NCI-H1105 treated with DMSO at 0.1 percent for 48 hours (cell line): ENCODE measurements around the gene CDCA8.

Experiments used
- DNase-seq: peaks from one replicate; lab custom pipeline; 2025; lab: John Stamatoyannopoulos, UW

Gene CDCA8

DNA sequence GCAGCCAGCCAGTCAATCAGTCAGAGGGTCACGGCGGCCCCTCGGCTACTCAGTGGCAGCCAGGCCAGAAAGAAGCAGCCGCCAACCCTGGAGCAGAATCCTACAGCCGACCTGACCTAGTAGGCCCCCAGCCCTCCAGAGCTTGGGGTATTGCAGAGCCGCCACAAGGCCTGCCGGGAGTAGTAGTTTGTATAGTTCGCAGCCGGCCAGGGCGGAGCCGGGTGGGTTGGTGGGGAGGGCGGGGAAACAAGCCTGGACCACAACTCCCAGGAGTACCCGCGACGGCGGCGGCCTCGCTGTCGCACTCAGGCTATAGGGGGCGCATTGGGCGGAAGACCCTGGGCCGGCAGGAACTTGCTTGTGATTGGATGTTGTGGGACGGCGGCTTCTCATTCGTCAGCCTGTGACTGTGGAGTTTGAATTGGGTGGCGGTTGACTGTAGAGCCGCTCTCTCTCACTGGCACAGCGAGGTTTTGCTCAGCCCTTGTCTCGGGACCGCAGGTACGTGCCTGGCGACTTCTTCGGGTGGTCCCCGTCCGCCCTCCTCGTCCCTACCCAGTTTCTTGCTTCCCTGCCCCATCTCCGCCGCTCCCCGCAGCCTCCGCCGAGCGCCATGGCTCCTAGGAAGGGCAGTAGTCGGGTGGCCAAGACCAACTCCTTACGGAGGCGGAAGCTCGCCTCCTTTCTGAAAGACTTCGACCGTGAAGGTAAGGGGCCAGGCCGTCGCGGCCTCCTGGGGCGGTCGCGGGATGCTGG lies at the start of gene CDCA8:
CDCA8 (plus strand) TSS at position 439 of the 756 bp plus-strand sequence; CDS start at position 614, 175 bp downstream.
- DNase-seq: peak; percentile 98

DNA sequence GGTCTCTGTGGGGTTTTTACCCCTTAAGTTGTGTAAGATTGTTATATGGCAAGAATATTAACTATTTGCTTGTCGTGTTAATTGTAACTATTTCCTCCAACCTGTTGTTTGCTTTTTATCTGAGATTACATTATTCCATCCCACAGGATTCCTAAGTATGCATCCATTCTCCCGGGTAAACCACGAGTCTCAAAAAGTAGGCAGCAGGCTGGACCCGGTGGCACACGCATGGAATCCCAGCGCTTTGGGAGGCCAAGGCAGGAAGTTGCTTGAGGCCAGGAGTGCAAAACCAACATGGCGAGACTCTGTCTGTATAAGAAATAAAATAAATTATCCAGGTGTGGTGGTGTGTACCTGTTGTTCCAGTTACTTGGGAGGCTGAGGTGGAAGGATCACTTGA lies 45.0 kb upstream of the CDCA8 start:
- no peak for DNase-seq

DNA sequence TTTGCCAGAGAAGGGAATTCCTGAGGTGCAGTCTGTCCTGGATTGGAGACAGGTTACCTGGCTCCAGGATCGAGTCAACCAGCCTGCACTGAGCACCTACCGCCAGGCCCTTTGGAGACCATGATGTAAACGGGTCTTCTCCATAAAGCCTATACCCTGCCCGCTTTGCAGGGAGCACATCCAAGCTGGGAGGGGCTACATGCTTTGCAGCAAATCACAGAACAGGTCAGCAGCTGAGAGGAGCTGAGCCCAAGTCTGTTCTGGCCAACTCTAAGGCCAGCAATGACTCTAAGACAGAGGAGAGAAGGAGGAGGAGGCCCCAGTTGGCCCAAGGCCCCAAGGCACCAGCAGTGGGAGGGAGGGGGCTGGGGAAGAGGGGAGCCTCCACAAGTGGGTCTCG lies 42.1 kb upstream of the CDCA8 start:
- no peak for DNase-seq

DNA sequence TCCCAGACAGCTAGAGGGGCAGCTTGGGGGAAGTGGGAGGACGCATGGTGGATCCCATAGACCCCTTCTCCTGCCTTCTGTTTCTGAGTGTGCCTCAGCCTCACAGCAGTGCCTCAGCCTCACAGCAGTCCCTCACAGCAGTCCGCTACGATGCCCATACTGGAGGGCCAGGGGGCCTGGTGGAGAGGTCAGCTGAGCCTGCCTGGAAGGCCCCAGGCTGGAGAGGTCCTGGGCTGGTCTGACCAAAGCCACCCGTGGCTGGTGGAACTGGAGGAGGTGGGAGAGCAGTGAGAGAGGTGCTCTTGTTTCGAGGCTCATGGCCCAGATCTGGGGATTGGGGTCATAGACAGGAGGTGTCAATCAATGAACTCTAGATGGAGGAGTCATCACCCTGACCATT lies 41.6 kb upstream of the CDCA8 start:
- no peak for DNase-seq

DNA sequence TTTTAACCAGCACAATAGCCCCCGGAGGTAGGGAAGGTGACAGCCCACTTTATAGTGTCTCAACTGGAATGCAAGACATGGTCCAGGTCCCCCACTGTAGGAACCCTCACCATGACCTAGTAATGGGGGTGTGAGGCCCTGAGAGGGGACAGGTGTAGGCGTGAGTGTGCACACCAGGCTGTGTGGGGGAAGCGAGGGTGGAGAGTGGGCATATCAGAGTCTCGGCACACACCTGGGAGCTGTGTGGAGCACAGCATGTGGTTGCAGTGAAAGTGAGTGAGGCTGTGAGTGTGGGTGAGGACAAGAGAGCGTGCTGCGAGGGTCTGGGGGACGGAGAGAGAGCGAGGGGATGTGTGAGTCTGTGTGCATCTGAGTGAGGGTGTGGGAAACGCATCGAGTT lies 40.5 kb upstream of the CDCA8 start:
- no peak for DNase-seq

DNA sequence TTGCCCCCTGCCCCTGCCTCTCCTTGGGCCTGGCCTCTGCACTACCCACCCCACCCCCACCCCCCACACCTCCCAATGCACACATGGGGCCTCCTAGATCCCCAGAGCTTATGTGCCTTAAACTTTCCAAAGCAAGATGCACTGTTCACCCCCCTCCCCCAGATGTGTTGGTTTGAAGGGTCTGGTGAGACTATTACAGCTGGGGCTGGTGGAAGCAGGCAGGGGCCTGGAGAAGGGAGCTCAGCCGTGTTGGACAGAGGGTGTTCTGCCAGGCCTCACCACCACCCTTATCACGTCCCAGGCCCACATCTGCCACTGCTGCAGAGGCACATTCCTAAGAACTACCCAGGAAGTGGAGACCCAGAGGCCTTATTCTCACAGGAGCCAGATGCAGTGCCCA lies 39.3 kb upstream of the CDCA8 start:
- no peak for DNase-seq

DNA sequence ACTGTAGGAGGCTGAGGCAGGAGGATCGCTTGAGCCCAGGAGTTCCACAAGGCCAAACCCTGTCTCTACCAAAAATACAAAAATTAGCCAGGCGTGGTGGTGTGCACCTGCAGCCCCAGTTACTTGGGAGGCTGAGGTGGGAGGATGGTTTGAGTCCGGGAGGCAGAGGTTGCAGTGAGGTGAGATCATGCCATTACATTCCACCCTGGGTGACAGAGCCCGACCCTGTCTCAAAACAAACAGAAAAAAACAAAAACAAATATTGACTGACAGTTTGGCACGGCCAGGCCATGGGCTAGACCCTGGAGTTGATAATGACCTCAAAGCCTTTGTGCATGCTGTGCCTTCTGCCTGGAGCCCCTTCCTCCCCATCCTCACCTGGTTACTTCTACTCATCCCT lies 38.4 kb upstream of the CDCA8 start:
- DNase-seq: no peak

DNA sequence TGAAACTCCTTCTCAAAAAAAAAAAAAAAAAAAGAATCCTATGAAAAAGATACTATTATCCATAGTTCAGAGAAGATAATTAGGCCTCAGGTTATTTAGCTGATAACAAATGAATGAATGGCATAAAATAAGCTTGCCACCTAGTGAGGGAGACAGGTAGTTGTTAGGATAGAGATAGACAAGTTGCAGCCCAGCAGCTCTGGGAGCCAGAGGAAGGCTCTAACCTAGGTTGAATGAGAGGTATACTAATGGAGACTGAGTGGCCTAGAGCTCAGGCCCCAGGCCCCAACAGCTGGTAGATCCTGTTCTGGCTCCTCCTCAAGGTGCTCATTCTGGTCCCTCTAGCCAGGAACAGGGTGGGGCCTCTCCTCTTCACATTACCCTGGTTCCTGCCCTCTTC lies 37.0 kb upstream of the CDCA8 start:
- DNase-seq: no peak

DNA sequence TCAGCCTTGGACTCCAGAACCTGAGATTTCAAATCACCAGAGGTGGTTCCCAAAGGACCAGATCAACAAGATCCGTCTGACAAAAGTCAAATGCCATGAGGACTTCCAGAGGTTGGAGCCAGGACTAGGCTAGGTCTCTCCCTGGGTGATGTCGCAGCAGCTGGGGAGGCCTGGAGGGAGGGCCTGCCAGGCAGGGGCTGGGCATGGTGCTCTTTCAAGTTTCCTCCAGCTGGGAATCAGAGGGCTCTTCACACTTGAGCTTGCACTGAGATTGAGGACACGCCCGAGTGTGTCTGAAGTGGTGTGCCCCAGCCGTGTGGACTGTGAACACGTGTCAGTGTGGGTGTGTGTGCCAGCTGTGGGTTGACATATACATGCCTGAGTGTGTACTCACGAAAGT lies 36.3 kb upstream of the CDCA8 start:
- DNase-seq: no peak

DNA sequence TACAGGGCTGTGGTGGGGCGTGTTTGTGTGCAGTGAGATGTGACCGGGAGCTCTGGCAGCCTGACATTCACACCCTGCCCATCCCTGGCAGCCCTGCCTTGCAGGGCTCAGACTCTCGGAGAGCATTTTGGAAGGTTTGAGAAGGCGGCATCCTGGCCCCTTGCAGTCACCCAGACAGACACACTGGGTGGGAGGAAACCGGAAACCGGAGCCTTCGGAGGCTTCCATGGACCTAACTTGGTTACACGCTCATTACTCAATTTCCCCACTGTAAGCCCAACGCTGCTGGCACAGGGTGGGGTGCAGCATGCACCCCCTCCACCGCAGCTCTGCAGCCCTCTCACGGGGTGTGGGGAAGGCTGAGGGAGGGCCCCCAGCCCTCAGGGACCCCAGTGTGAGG lies 35.4 kb upstream of the CDCA8 start:
- no peak for DNase-seq

DNA sequence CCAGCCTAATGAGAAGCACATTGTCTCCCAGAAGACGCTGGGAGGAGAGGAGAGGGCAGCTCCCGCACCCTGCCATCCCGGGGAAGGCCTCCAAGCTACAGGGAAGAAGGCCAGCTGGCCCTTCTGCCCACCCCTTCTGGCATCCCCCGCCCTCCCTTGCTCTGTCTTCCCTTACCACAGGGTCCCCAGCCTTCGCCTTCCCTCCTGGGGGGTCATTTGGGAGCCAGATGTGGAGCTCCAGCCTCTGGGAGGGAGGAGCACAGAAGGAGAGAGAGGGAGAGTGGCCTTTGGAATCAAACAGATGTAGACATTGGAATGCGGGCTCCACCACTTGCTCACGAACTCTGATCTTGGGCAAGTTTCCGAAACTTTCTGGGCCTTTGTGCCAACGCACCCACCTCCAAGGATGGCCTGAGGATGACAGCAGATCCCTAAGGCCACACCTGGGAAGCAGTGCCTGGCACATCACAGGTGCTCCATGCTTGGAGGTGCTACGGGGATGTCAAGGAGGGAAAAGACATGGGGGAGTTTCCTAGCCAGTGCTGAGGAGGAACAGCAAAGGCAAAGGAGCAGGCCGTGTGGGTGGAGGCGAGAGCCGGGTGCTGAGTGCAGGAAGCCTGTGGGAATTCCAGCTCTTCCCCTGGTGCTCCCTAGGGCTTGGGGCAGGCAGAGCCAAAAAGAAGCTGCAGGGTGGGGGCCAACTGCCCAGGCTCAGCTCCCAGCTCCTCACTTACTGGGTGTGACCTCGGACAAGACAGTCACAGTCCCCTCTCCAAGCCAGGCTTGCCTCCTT lies 34.5 kb upstream of the CDCA8 start:
- no peak for DNase-seq

DNA sequence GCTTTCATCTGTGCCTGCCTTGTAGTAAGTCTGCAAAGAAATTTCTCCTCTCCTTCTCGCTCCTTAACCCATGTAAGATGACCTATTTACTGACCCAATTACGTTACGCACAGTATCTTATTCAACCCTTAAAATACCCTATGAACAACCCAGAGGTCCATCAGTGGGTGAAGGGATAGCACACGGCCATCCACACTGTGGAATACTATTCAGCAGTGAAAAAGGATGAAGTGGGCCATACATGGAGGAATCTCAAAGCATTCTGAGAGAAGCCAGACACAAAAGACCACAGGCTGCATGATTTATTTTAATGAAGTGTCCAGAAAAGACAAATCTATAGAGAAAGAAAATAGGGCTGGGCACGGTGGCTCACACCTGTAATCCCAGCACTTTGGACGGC lies 33.8 kb upstream of the CDCA8 start:
- no peak for DNase-seq

DNA sequence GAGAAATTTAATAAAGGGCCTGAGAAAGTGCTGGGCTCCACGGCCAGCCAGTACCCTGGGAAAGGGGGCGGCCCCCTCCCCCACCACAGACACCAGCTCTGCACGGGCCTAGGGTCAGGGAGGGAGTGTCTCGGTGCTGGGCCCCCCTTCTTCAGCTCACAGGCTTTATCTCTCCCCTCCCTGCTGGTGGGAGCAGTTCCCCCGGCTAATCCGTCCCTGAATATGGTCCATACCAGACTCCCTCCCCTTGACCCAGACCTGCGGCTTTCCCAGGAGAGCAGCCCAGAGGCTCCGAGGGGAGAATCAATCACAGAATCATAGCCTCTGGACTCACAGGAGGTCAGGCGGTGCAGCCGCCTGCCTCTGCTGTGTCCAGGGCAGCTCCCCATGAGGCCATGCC lies 31.7 kb upstream of the CDCA8 start:
- no peak for DNase-seq

DNA sequence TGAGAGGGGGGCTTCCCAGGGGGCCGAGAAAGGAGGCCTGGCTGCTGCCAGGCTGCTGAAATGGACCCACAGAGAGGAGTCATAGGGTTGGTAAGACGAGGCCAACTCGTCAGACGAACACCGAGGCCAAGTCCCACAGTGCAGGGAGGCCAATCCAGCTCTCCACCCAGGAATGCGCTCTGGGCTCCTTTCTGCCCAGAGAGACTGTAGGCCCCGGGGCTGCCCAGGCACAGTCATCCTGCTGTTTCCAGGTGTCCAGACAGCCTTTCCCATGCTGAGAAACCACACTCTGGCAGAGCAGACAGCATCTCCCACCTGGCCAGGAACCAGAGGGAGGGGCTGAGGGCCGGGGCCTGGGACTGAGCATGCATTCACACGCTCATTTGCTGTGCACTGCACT lies 30.9 kb upstream of the CDCA8 start:
- no peak for DNase-seq

DNA sequence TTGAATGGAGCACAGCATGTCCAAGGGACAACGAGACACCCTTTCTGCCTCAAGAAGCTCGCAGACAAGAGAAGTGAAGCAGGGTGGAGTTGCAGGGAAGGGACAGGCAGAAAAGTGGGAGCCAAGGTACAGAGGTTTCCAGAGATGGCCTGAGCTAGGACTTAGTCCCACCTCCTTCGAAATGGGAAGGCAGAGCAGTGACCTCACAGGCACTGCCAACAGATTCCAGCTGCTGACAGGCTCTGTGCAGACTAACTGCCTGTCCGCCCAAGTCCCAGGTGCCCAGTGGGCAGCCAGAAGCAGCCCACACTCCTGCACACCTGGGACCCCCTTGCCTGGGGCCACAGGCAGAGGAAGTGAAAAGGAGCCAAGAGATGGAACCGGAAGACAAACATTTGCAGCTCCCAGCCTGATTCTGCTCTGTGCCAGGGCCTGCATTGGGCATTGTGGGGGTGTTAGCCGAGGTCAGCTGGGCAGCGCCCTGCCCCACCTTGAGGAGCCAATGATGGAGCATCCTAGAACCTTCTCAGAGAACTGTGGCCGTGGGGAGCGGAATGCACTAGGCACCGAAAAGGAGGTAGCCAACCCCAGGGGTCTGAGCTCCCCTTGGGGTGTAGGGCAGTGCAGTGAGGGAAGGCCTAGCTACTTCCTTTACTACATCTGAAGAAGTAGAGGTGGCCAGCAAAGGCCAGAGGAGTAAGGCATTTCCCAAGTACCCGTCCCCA lies 30.1 kb upstream of the CDCA8 start:
- no peak for DNase-seq

DNA sequence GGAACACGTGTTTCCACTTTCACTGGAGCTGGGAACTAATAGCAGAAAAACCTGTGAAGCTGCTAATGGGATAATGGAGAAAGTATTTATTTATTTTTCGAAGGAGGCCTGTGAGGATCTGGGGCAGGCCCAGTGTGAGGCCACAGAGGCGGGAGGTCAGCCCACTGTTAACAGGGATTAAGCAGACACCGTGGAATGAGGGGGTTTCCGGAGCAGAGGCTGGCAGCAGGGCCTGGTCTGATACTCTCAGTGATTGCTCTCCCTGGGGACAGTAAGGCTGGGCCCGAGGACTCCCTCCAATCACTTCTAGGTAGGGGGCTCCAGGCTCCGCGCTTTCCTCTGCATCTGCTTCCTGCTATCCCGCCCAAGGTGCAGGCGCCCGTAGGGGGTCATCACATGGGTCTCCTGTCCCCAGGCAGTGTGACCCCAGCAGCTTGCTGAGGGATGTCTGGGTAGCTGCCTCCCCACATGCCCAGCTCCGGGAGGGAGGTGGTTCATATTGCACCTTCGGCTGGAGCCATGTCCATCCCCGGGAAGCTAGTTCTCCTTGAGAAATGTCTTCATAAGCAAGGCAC lies 28.8 kb upstream of the CDCA8 start:
- DNase-seq: no peak

DNA sequence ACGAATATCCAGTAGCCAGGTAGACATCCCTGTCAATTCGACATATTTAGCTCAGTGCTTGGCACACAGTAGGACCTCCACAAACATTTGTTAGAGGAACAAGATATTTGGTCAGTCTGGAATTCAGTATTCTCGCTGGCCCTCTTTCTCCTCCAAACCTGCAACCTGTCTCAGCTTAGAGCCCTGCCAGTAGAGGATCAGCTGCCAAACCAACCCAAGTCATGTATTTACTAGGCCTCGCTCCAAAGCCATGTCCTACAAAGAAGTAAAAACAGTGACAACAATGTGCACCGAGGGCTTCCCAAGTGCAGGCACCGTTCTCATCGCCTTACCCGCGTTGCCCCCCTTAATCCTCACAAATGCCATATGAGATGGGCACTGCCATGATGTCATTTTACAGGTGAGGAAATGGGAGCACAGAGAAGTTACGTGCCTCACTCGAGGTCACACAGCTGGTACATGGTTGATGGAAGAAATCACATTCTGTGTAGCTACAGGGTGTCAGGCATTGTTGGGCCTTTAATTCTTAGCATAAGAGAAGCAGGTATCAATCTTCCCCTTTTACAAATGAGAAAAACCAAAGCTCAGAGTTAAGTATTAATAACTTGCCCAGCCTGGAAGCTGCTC lies 26.0 kb upstream of the CDCA8 start:
- DNase-seq: no peak

DNA sequence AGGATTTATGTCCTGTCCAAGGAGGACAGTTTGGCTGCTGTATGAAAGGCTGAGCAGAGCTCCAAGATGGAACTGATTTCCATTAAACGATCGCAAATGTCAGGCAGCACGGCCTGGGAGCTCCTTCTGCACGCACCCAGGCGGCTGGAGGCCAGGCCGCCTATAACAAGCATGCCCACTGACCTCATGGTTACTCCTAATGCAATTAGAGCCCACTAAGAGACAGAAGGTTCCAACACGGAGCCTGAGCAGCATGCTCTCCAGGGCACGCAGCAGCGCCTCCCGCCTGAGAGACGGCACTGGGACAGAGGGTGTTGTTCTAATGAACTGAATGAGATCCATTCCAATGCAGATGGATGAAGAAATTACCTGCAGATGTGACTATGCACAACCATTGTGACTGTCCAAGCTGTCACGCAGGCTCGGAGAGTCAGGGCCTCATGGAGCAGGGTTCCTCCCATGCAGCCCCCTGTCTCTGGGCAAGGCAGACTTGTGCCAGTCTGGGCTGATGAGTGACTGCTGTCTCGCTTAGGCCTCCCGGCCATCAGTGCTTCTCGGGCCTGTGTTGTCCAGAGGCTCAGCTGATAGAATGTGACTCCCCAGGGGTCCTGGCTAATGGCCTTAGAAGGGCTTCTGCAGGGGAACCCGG lies 25.2 kb upstream of the CDCA8 start:
- DNase-seq: no peak

DNA sequence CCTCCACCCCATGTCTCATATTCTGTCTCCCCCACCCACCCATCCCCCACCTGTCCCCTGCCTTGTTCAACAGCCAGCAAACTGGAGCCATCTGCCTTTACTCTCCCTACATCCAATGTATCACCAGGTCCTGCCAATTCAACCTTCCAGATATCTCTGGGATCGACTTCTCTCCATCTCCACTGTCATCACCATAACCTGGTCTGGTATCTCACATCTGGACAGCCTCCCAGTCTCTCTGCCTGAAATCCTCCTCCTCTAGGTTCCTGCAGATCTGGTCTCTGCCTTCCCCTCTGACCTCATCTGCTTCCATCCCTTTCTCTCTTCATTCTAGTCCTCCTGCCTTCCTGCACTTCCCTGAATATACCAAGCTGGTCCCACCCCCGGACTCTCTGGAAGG lies 22.2 kb upstream of the CDCA8 start:
- no peak for DNase-seq

DNA sequence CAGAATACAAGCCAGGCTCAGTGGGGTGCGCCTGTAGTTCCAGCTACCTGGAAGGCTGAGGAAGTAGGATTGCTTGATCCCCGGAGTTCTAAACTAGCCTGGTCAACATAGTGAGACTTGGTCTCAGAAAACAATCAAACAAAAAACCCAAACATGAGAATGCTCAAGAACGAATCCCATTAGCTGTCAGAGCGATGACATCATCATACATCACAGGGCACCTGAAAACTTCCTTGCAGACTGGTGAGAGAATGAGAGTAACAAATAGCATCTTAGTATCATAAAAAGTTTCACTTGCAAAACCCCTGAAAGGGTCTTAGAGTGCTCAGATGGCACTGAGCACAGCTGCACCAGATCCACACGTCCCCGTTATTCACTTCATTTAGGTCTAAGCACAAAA lies 21.1 kb upstream of the CDCA8 start:
- no peak for DNase-seq

DNA sequence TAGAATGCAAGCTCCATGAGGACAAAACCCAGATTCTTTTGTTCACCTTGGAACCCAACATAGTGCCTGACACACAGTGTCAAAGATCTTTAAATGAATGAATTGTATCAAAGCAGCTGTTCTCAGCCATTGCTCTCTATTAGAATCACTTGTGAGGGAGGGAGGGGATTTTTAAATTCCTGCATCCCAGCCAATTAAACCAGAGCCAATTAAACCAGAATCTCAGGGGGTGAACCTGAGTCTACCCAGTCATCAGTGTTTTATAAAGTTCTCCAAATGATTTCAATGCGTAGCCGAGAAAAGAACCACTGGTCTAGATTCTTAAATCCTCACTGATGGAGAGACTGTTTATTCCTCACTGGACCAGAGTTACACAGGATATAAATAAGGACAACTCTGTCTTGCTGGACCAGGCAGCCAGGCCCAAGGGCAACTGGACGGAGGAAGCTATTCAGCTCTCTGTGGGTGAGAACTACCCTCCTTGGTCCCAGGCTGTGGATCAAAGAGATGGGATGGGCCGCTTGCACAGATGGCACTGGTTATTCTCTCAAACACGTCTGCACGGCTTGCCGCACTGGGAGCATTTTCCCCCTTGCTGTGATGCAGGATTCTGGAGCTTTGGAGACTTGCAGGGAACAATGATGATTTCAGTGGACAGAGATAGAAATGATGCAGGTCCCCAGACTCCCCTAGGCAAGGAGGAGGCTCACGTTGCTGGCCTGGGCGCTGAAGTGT lies 20.0 kb upstream of the CDCA8 start:
- DNase-seq: no peak
